ENCODE results near the gene B4GALT7.

The B4GALT7 gene

GRCh38 chr5:177565046-177565445, 34.9 kb upstream of the B4GALT7 start:
- peaks cover 17% of the 10 kb centered on the region for H3K27me3 ChIP-seq (ENCODE audit: insufficient read depth, low read length)
- H3K4me3 ChIP-seq (ENCODE audit: low read depth, low read length) = no peak overlapping the region
- no peaks in the 10 kb centered on the region for H3K79me2 ChIP-seq (ENCODE audit: control insufficient read depth, insufficient read depth, low read length, unreplicated experiment)
- no peak overlapping the region for H3K27ac ChIP-seq (ENCODE audit: low read depth, low read length)
- peaks cover 3% of the 10 kb centered on the region for H3K4me1 ChIP-seq (ENCODE audit: control insufficient read depth, insufficient read depth, low read length, unreplicated experiment)
- H2AFZ ChIP-seq (ENCODE audit: low read length, unreplicated experiment) = no peak overlapping the region
- no peaks in the 10 kb centered on the region for H3K36me3 ChIP-seq (ENCODE audit: insufficient read depth, low read length)

GRCh38 chr5:177568326-177568725, 31.6 kb upstream of the B4GALT7 start:
- Histone ChIP-seq H2AFZ (ENCODE audit: low read length, unreplicated experiment) (no peak overlapping the region), H3K27ac (ENCODE audit: low read depth, low read length) (no peak overlapping the region), H3K4me3 (ENCODE audit: low read depth, low read length) (no peak overlapping the region), H3K36me3 (ENCODE audit: insufficient read depth, low read length) (no peaks in the 10 kb centered on the region), H3K4me1 (ENCODE audit: control insufficient read depth, insufficient read depth, low read length, unreplicated experiment) (no peaks in the 10 kb centered on the region), H3K27me3 (ENCODE audit: insufficient read depth, low read length) (peaks cover 18% of the 10 kb centered on the region), H3K79me2 (ENCODE audit: control insufficient read depth, insufficient read depth, low read length, unreplicated experiment) (no peaks in the 10 kb centered on the region)

- Histone ChIP-seq H2AFZ (ENCODE audit: low read length, unreplicated experiment) (no peak overlapping the region), H3K27ac (ENCODE audit: low read depth, low read length) (no peak overlapping the region), H3K4me3 (ENCODE audit: low read depth, low read length) (no peak overlapping the region), H3K79me2 (ENCODE audit: control insufficient read depth, insufficient read depth, low read length, unreplicated experiment) (no peaks in the 10 kb centered on the region), H3K36me3 (ENCODE audit: insufficient read depth, low read length) (no peaks in the 10 kb centered on the region), H3K4me1 (ENCODE audit: control insufficient read depth, insufficient read depth, low read length, unreplicated experiment) (no peaks in the 10 kb centered on the region), H3K27me3 (ENCODE audit: insufficient read depth, low read length) (peaks cover 23% of the 10 kb centered on the region)
Observed at GRCh38 chr5:177569894-177570293, 30.0 kb upstream of the B4GALT7 start.

GRCh38 chr5:177575488-177575887, 24.4 kb upstream of the B4GALT7 start:
- H3K27me3 ChIP-seq (ENCODE audit: insufficient read depth, low read length) = peaks cover 17% of the 10 kb centered on the region
- H3K4me3 ChIP-seq (ENCODE audit: low read depth, low read length) = no peak overlapping the region
- H2AFZ ChIP-seq (ENCODE audit: low read length, unreplicated experiment) = no peak overlapping the region
- H3K79me2 ChIP-seq (ENCODE audit: control insufficient read depth, insufficient read depth, low read length, unreplicated experiment) = no peaks in the 10 kb centered on the region
- H3K4me1 ChIP-seq (ENCODE audit: control insufficient read depth, insufficient read depth, low read length, unreplicated experiment) = no peaks in the 10 kb centered on the region
- H3K27ac ChIP-seq (ENCODE audit: low read depth, low read length) = no peak overlapping the region
- H3K36me3 ChIP-seq (ENCODE audit: insufficient read depth, low read length) = no peaks in the 10 kb centered on the region

- Histone ChIP-seq H3K4me1 (ENCODE audit: control insufficient read depth, insufficient read depth, low read length, unreplicated experiment) (no peaks in the 10 kb centered on the region), H2AFZ (ENCODE audit: low read length, unreplicated experiment) (no peak overlapping the region), H3K4me3 (ENCODE audit: low read depth, low read length) (no peak overlapping the region), H3K79me2 (ENCODE audit: control insufficient read depth, insufficient read depth, low read length, unreplicated experiment) (no peaks in the 10 kb centered on the region), H3K27me3 (ENCODE audit: insufficient read depth, low read length) (peaks cover 17% of the 10 kb centered on the region), H3K36me3 (ENCODE audit: insufficient read depth, low read length) (no peaks in the 10 kb centered on the region), H3K27ac (ENCODE audit: low read depth, low read length) (no peak overlapping the region)
Observed at GRCh38 chr5:177576169-177576568, 23.8 kb upstream of the B4GALT7 start.

GRCh38 chr5:177578316-177578715, 21.6 kb upstream of the B4GALT7 start:
- Histone ChIP-seq H3K4me3 (ENCODE audit: low read depth, low read length) (no peak overlapping the region), H3K79me2 (ENCODE audit: control insufficient read depth, insufficient read depth, low read length, unreplicated experiment) (no peaks in the 10 kb centered on the region), H3K4me1 (ENCODE audit: control insufficient read depth, insufficient read depth, low read length, unreplicated experiment) (no peaks in the 10 kb centered on the region), H3K27me3 (ENCODE audit: insufficient read depth, low read length) (peaks cover 20% of the 10 kb centered on the region), H3K27ac (ENCODE audit: low read depth, low read length) (no peak overlapping the region), H3K36me3 (ENCODE audit: insufficient read depth, low read length) (no peaks in the 10 kb centered on the region), H2AFZ (ENCODE audit: low read length, unreplicated experiment) (no peak overlapping the region)

- H2AFZ ChIP-seq (ENCODE audit: low read length, unreplicated experiment) = no peak overlapping the region
- peaks cover 3% of the 10 kb centered on the region for H3K4me1 ChIP-seq (ENCODE audit: control insufficient read depth, insufficient read depth, low read length, unreplicated experiment)
- peaks cover 2% of the 10 kb centered on the region; the same call in 1 of the 2 replicates for H3K36me3 ChIP-seq (ENCODE audit: insufficient read depth, low read length)
- peaks cover 14% of the 10 kb centered on the region for H3K79me2 ChIP-seq (ENCODE audit: control insufficient read depth, insufficient read depth, low read length, unreplicated experiment)
- peaks cover 73% of the 10 kb centered on the region for H3K27me3 ChIP-seq (ENCODE audit: insufficient read depth, low read length)
- no peak overlapping the region for H3K4me3 ChIP-seq (ENCODE audit: low read depth, low read length)
- H3K27ac ChIP-seq (ENCODE audit: low read depth, low read length) = no peak overlapping the region
Observed at GRCh38 chr5:177588413-177588909, 11.5 kb upstream of the B4GALT7 start.

- peaks cover 19% of the 10 kb centered on the region; the same call in 1 of the 2 replicates for H3K36me3 ChIP-seq (ENCODE audit: insufficient read depth, low read length)
- H3K4me3 ChIP-seq (ENCODE audit: low read depth, low read length) = no peak overlapping the region
- H3K27ac ChIP-seq (ENCODE audit: low read depth, low read length) = no peak overlapping the region
- peaks cover 23% of the 10 kb centered on the region for H3K79me2 ChIP-seq (ENCODE audit: control insufficient read depth, insufficient read depth, low read length, unreplicated experiment)
- no peak overlapping the region for H2AFZ ChIP-seq (ENCODE audit: low read length, unreplicated experiment)
- peaks cover 55% of the 10 kb centered on the region for H3K27me3 ChIP-seq (ENCODE audit: insufficient read depth, low read length)
- H3K4me1 ChIP-seq (ENCODE audit: control insufficient read depth, insufficient read depth, low read length, unreplicated experiment) = peaks cover 7% of the 10 kb centered on the region
Observed at GRCh38 chr5:177590406-177590805, 9.5 kb upstream of the B4GALT7 start.

- H2AFZ ChIP-seq (ENCODE audit: low read length, unreplicated experiment) = peak overlapping the region; percentile 84
- peak overlapping the region; percentile 90 for H3K4me3 ChIP-seq (ENCODE audit: low read depth, low read length)
- no peak overlapping the region for H3K27ac ChIP-seq (ENCODE audit: low read depth, low read length)
- H3K4me1 ChIP-seq (ENCODE audit: control insufficient read depth, insufficient read depth, low read length, unreplicated experiment) = peaks cover 7% of the 10 kb centered on the region
- H3K36me3 ChIP-seq (ENCODE audit: insufficient read depth, low read length) = peaks cover 32% of the 10 kb centered on the region; the same call in 1 of the 2 replicates
- H3K27me3 ChIP-seq (ENCODE audit: insufficient read depth, low read length) = peaks cover 46% of the 10 kb centered on the region
- peaks cover 23% of the 10 kb centered on the region for H3K79me2 ChIP-seq (ENCODE audit: control insufficient read depth, insufficient read depth, low read length, unreplicated experiment)
Observed at GRCh38 chr5:177591690-177592009, 8.3 kb upstream of the B4GALT7 start.

- peaks cover 7% of the 10 kb centered on the region for H3K4me1 ChIP-seq (ENCODE audit: control insufficient read depth, insufficient read depth, low read length, unreplicated experiment)
- H3K27me3 ChIP-seq (ENCODE audit: insufficient read depth, low read length) = peaks cover 42% of the 10 kb centered on the region
- peak within 1 kb of the TSS; percentile 49 for H3K27ac ChIP-seq (ENCODE audit: low read depth, low read length)
- H3K36me3 ChIP-seq (ENCODE audit: insufficient read depth, low read length) = peaks cover 34% of the 10 kb centered on the region; the same call in 1 of the 2 replicates
- H2AFZ ChIP-seq (ENCODE audit: low read length, unreplicated experiment) = peak within 1 kb of the TSS; percentile 95
- peak within 1 kb of the TSS; percentile 90 for H3K4me3 ChIP-seq (ENCODE audit: low read depth, low read length)
- H3K79me2 ChIP-seq (ENCODE audit: control insufficient read depth, insufficient read depth, low read length, unreplicated experiment) = peaks cover 23% of the 10 kb centered on the region
Observed at GRCh38 chr5:177592010-177592834, 7.7 kb upstream of the B4GALT7 start, which contains the start of gene TMED9. Gene TMED9 (plus strand): TSS chr5:177592203. CDS start chr5:177592215, 12 bp downstream.

GRCh38 chr5:177592905-177593304, 7.0 kb upstream of the B4GALT7 start:
- Histone ChIP-seq H3K4me1 (ENCODE audit: control insufficient read depth, insufficient read depth, low read length, unreplicated experiment) (peaks cover 7% of the 10 kb centered on the region), H3K27me3 (ENCODE audit: insufficient read depth, low read length) (peaks cover 36% of the 10 kb centered on the region), H3K4me3 (ENCODE audit: low read depth, low read length) (peak overlapping the region; percentile 90), H3K36me3 (ENCODE audit: insufficient read depth, low read length) (peaks cover 34% of the 10 kb centered on the region; the same call in 1 of the 2 replicates), H3K27ac (ENCODE audit: low read depth, low read length) (no peak overlapping the region), H3K79me2 (ENCODE audit: control insufficient read depth, insufficient read depth, low read length, unreplicated experiment) (peaks cover 23% of the 10 kb centered on the region), H2AFZ (ENCODE audit: low read length, unreplicated experiment) (no peak overlapping the region)

All from ACC112 (cell line).